GM12878 (cell line): ENCODE results near the gene ARHGAP15. TPM values are rescaled to one million over a fixed set of nuclear protein-coding genes. Genes with fewer than 3 reads are reported as not detected.

ENCODE experiments used
- ATAC-seq: fragments of 200-7000 bp; cut with Tn5 transposase; 3 replicates; pipeline ENCODE4 v1.9.1; 2020; ENCODE audit warnings: mild to moderate bottlenecking, moderate library complexity
- BruUV-seq: library from RNA; stranded (reverse); fragments of 400-500 nt; replicated peaks from 2 replicates; lab custom pipeline; 2021; lab: Mats Ljungman, UMichigan
- CTCF ChIA-PET: fragments of 300-600 bp; sonication (Branson Sonifier 250); formaldehyde crosslinking; extraction: SDS; loops from one replicate; lab custom pipeline; 2021; ENCODE audit warnings: inconsistent platforms; lab: Yijun Ruan, JAX
- POLR2A ChIA-PET: fragments of 350-600 bp; formaldehyde crosslinking; extraction: SDS; loops from one replicate; lab custom pipeline; 2021; ENCODE audit warnings: inconsistent platforms; lab: Charles Lee
- RAD21 ChIA-PET: fragments of 300-600 bp; sonication (Branson Sonifier 250); formaldehyde crosslinking; loops from one replicate; lab custom pipeline; 2023; ENCODE audit warnings: antibody characterized with exemption; ENCODE audit not compliant: unreplicated experiment; lab: Charles Lee
- SMC1A ChIA-PET: fragments of 300-600 bp; sonication (Branson Sonifier 250); formaldehyde crosslinking; loops from one replicate; lab custom pipeline; 2023; ENCODE audit not compliant: unreplicated experiment, uncharacterized antibody; lab: Charles Lee
- DNase-seq: peaks from one replicate; pipeline ENCODE4 v3.0.0-alpha.2; 2011; ENCODE audit warnings: low read depth, low spot score
- FAIRE-seq: peaks from 3 replicates; lab custom pipeline; 2011; peaks lifted over from hg19 to GRCh38; lab: Jason Lieb, UNC
- H2AFZ ChIP-seq: 2 replicates; pipeline ENCODE4 v1.6.0; 2011; ENCODE audit warnings: low read depth, low read length, control low read depth; ENCODE audit not compliant: control insufficient read depth
- H3K27ac ChIP-seq: 2 replicates; pipeline ENCODE4 v1.5.1; 2011; ENCODE audit warnings: control low read depth; ENCODE audit not compliant: control insufficient read depth, insufficient read depth
- H3K27me3 ChIP-seq, 2 experiments: replicated peaks in 1 of 2; 2 replicates each; pipeline versions ENCODE4 v1.6.0 to v1.6.1; 2011; ENCODE audit warnings: low read length in 1 of 2; ENCODE audit not compliant: control insufficient read depth in 2 of 2, insufficient read depth in 2 of 2
- H3K36me3 ChIP-seq, 2 experiments: 2 replicates each; pipeline ENCODE4 v1.5.1; 2011; ENCODE audit warnings: low read length in 1 of 2; ENCODE audit not compliant: control insufficient read depth in 2 of 2, insufficient read depth in 2 of 2
- H3K4me1 ChIP-seq: 2 replicates; pipeline ENCODE4 v1.6.1; 2011; ENCODE audit warnings: mild to moderate bottlenecking, low read length, moderate library complexity, mixed read lengths; ENCODE audit not compliant: control insufficient read depth, insufficient read depth
- H3K4me2 ChIP-seq: 2 replicates; pipeline ENCODE4 v1.6.0; 2011; ENCODE audit warnings: control low read depth; ENCODE audit not compliant: control insufficient read depth, insufficient read depth
- H3K4me3 ChIP-seq: fragments of 200-600 bp; sonication (generic); 2 replicates; pipeline ENCODE4 v1.5.1; 2016
- H3K79me2 ChIP-seq: 2 replicates; pipeline ENCODE4 v1.6.0; 2011; ENCODE audit warnings: low read length; ENCODE audit not compliant: control insufficient read depth, insufficient read depth
- H3K9ac ChIP-seq: 2 replicates; pipeline ENCODE4 v1.8.0; 2011; ENCODE audit warnings: low read length, control low read depth, mixed read lengths; ENCODE audit not compliant: control insufficient read depth, insufficient read depth
- H3K9me3 ChIP-seq: replicated peaks from 3 replicates; pipeline ENCODE4 v1.5.1; 2011; ENCODE audit warnings: mild to moderate bottlenecking, low read length; ENCODE audit not compliant: control insufficient read depth, insufficient read depth
- H4K20me1 ChIP-seq: 2 replicates; pipeline ENCODE4 v1.6.0; 2011; ENCODE audit not compliant: control insufficient read depth, insufficient read depth
- CHD2 ChIP-seq: IDR thresholded peaks from 2 replicates; pipeline ENCODE4 v1.6.1; 2011; ENCODE audit warnings: low read depth, low read length, improper control_type of control experiment, borderline replicate concordance
- CHD4 ChIP-seq: fragments of 200-600 bp; sonication (generic); IDR thresholded peaks from 2 replicates; pipeline ENCODE4 v1.6.1; 2016; ENCODE audit warnings: mild to moderate bottlenecking
- HDAC2 ChIP-seq: fragments of 200-600 bp; sonication (generic); IDR thresholded peaks from 2 replicates; pipeline ENCODE4 v1.6.1; 2017
- MYB ChIP-seq: fragments of 150-350 bp; IDR thresholded peaks from 2 replicates; pipeline ENCODE4 v1.6.1; 2014; ENCODE audit warnings: mild to moderate bottlenecking, low read depth, low read length, borderline replicate concordance
- MYC ChIP-seq: IDR thresholded peaks from 2 replicates; pipeline ENCODE4 v1.6.1; 2011; ENCODE audit warnings: mild to moderate bottlenecking, low read length, moderate library complexity, inconsistent platforms; ENCODE audit not compliant: insufficient read depth, insufficient replicate concordance, insufficient read length, severe bottlenecking
- NR2C2 ChIP-seq: IDR thresholded peaks from 2 replicates; pipeline ENCODE4 v1.6.1; 2011; ENCODE audit warnings: borderline replicate concordance, low read depth; ENCODE audit not compliant: control insufficient read depth, insufficient read length
- RELA ChIP-seq: fragments of 450-650 bp; IDR thresholded peaks from 2 replicates; pipeline ENCODE4 v1.8.0; 2014; ENCODE audit warnings: borderline replicate concordance; ENCODE audit not compliant: partially characterized antibody
- WGBS: methylation state at CpG from one replicate; pipeline ENCODE4 v1.1.6; 2016; ENCODE audit warnings: low lambda C conversion rate; ENCODE audit not compliant: insufficient replicate concordance, insufficient coverage; ENCODE audit errors: missing lambda C conversion rate; 5-methylcytosine and 5-hydroxymethylcytosine counted together
- in situ Hi-C: fragments of 300-500 bp; cut with MboI; formaldehyde crosslinking; loops from 9 replicates; pipeline ENCODE4 v1.14.3; 2018; ENCODE audit warnings: mixed read lengths
- intact Hi-C: fragments of 100-400 bp; cut with micrococcal nuclease; formaldehyde crosslinking; loops from one replicate; pipeline ENCODE4 v1.14.2; 2022; ENCODE audit not compliant: unreplicated experiment
- polyA plus RNA-seq, 11 experiments: library from polyadenylated mRNA; depleted of rRNA in 4 of 11; unstranded in 6 of 11; stranded (reverse) in 5 of 11; fragments of >200 nt; fragmentation: Nextera tagmentation in 4 of 11; fragmentation: Illumina TruSeq in 1 of 11; extraction: Ambion mirVana in 4 of 11; extraction: Trizol in 1 of 11; gene quantifications; 1 replicate in 1 of 11; 2 replicates in 10 of 11; pipeline versions ENCODE4 v1.2.1 to v1.2.3, GENCODE V29; 2011 to 2016; ENCODE audit warnings: inconsistent platforms in 2 of 11, missing spikeins in 2 of 11, low read depth in 1 of 11
- total RNA-seq, 4 experiments: library from RNA; depleted of rRNA in 3 of 4; stranded (reverse); fragments of >200 nt in 3 of 4; fragmentation: Illumina TruSeq in 1 of 4; extraction: Trizol in 1 of 4; gene quantifications; 2 replicates each; pipeline versions ENCODE4 v1.2.1 to v1.2.3, GENCODE V29; 2013 to 2021
- TF ChIP-seq, protein P1 (sequence below): fragments of 450-650 bp; IDR thresholded peaks from 2 replicates; pipeline ENCODE4 v1.6.1; 2016; ENCODE audit warnings: mild to moderate bottlenecking
- TF ChIP-seq, protein P2 (sequence below), 3 experiments: IDR thresholded peaks in 2 of 3; conservative IDR thresholded peaks in 1 of 3; 2 replicates each; pipeline ENCODE4 v1.5.1; 2011; ENCODE audit warnings: low read depth in 3 of 3, low read length in 3 of 3, mild to moderate bottlenecking in 3 of 3, control low read depth in 2 of 3, moderate library complexity in 2 of 3, inconsistent platforms in 1 of 3, mixed read lengths in 1 of 3; ENCODE audit not compliant: control insufficient read depth in 2 of 3, insufficient read depth in 1 of 3; ENCODE audit errors: extremely low read depth in 1 of 3

ARHGAP15 gene
- total and polyA plus RNA-seq, 10 of the 15 experiments (the other 5 are each of a cell fraction or from before 2014, with no cell fraction given) = 38.0 to 92.6 (median 66.7) TPM

DNA sequence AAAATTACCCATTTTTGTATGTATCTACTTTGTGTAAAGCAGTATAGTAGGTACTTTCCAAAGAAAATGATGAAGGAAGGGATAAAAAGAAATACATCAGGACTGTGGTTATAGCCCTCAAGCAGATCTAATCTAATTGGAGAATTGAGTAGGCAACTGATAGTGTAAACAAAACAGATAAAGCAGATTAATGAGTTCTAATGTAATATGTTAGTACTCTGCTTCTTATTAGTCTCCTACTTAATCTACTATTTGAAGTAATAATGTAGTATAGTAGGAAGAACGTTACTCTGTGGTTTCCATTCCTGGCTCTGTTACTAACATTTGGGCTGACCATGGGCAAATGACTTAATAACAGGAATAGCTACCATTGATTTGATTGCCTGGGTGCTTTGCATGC is 250.7 kb downstream of the ARHGAP15 start:
- no peaks in the 10 kb centered on the region for H3K9me3 ChIP-seq
- no peak overlapping the region for H3K9ac ChIP-seq
- H3K4me2 ChIP-seq = no peak overlapping the region
- DNase-seq = no peak
- intact Hi-C loops = no loop called here
- no peak overlapping the region for H2AFZ ChIP-seq
- no peak overlapping the region for H3K4me3 ChIP-seq
- POLR2A ChIA-PET = no interaction called here
- CTCF ChIA-PET = no interaction called here
- H3K4me1 ChIP-seq = no peaks in the 10 kb centered on the region
- H3K36me3 ChIP-seq = no peaks in the 10 kb centered on the region
- WGBS = 77% methylated on average over 1 of the region's 1 CpG
- no TSS peak for BruUV-seq
- in situ Hi-C loops = no loop called here
- no peak for TF ChIP-seq CHD4
- TF ChIP-seq MYB = no peak
- TF ChIP-seq, protein P1, sequence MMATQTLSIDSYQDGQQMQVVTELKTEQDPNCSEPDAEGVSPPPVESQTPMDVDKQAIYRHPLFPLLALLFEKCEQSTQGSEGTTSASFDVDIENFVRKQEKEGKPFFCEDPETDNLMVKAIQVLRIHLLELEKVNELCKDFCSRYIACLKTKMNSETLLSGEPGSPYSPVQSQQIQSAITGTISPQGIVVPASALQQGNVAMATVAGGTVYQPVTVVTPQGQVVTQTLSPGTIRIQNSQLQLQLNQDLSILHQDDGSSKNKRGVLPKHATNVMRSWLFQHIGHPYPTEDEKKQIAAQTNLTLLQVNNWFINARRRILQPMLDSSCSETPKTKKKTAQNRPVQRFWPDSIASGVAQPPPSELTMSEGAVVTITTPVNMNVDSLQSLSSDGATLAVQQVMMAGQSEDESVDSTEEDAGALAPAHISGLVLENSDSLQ = no peak
- no peak for TF ChIP-seq RELA
- TF ChIP-seq, protein P2, sequence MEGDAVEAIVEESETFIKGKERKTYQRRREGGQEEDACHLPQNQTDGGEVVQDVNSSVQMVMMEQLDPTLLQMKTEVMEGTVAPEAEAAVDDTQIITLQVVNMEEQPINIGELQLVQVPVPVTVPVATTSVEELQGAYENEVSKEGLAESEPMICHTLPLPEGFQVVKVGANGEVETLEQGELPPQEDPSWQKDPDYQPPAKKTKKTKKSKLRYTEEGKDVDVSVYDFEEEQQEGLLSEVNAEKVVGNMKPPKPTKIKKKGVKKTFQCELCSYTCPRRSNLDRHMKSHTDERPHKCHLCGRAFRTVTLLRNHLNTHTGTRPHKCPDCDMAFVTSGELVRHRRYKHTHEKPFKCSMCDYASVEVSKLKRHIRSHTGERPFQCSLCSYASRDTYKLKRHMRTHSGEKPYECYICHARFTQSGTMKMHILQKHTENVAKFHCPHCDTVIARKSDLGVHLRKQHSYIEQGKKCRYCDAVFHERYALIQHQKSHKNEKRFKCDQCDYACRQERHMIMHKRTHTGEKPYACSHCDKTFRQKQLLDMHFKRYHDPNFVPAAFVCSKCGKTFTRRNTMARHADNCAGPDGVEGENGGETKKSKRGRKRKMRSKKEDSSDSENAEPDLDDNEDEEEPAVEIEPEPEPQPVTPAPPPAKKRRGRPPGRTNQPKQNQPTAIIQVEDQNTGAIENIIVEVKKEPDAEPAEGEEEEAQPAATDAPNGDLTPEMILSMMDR (IDR thresholded peaks at IDR 0.05 in 2 of 3, conservative IDR thresholded peaks at IDR 0.05 in 1 of 3; ENCODE audit: control insufficient read depth in 2 of 3, extremely low read depth in 1 of 3, insufficient read depth in 1 of 3, low read depth in 3 of 3, low read length in 3 of 3) = no peak
- TF ChIP-seq MYC = no peak
- TF ChIP-seq NR2C2 = no peak
- no peak for TF ChIP-seq HDAC2
- no peak for TF ChIP-seq CHD2
- no peak overlapping the region for H3K27ac ChIP-seq
- no peaks in the 10 kb centered on the region for H3K79me2 ChIP-seq
- SMC1A ChIA-PET = no interaction called here
- ATAC-seq = no peak
- no peaks in the 10 kb centered on the region for H4K20me1 ChIP-seq
- RAD21 ChIA-PET = no interaction called here
- H3K27me3 ChIP-seq = no peaks in the 10 kb centered on the region
- no peak for FAIRE-seq
